DLD1 (cell line): ENCODE data around the gene RILP.

Experiments used
- in situ Hi-C: cut with HindIII; loops from 2 replicates; pipeline ENCODE4 v1.10.0; 2017; ENCODE audit warnings: low sequenced_read_pairs

Gene RILP

DNA sequence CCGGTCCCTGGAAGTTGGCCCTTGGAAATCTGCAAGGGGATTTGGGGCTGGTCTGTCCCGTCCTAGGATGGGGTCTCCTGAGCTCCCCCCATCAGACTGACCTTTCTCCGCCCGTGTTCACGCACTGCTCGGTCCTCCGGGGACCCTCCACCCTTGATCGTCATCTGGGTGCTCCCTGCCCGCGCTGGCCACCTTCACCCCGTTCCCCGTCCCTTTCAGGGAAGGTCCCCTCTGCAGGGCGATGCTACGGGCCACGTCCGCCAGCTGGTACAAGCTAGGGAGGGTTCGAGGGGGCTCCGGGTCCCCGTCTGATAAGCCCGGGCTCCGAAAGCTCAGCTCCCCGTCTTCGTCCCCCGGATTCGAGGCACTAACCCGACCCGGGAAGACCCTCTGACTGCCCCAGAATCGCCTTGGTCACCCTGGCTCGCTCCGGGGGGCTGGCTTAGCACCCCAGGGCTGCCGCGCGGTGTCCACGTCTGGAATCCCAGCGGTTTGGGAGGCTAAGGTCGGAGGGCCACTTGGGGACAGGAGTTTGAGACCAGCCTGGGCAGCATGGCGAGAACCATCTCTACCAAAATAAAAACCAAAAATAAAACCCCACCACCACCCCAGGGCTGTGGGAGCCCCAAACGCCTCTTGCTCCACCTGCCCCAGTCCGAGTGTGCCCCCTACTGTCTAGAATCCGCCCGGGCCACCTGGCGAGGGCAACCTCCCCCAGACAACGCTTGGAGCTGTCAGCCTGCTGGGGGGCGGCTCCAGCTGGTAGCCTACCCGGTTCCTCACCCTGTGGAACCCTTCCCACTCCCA lies 20.0 kb downstream of the RILP start:
- in situ Hi-C loops, result no loop called here

DNA sequence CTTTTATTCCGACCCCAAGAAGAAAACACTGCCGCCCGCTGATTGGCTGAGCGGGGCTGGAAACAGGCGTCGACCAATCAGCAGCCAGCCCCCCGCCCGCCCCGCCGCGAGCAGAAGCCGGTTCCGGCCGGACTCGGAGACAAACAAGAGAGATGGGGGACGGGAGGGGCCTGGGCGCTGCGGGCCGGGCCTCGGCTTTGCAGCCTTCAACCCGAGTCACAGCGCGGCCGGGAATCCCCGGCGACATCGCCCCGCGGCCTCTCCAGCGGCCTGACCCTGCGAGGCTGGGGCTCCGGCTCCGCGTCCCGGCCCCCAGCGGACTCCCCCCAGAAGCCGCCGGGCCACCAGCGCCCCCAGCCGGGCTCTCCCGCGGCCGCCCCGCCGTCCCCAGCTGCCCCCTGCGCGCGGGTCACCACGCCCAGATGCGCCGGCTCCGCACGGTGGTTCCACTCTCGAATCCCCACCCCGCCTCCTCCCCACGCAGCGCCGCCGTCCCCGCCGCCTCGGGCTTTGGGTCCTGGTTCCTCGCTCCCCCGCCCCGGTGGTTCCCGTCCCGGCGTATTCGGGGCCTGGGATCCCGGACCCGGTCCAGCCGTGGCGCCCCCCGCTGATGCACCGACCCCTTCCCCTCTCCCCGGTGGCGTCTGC lies 20.7 kb downstream of the RILP start:
- in situ Hi-C loops, result no loop called here

DNA sequence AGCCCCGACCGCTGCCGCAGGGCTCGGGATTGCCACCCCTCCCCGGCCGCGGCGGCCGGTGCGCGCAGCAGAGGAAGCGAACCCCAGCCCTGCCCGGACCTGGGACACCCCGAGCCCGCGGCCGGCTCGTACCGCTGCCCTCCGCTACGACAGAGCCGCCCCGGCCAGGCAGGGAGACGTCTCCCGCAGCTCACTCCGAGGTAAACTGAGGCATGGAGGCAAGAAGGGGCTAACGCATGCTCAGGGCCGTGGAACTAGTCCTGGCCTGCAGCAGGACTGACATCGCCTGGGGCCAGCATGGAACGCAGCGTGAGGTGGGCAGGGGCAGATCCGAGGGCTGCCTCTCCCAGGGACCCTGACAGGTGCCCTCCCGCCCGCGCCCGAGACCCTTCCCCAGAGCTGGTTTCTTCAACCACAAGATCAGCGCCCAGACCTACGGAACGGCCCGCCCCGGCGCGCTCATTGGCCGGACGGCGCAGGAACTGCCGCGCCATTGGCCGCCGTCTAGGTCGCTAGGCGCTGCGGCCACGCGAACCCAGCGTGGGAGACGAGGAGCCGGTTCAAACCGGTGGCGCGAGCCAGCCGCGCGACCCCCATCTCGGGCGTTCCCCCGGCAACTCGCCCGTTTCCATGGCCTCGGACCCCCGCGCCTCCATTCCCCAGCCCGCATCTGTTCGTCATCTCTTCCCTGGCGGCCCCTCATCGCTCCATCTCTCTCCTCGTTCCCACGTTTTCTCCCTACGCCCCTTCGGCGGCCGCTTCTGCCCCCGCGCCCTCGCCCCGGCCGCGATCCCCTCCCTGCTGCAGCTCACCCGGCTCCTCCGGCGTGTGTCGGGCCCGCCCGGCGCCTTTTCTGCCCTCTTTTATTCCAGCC lies 21.4 kb downstream of the RILP start, which contains the start of gene SLC43A2:
Gene SLC43A2, minus strand, starts transcription at position 853 of the 874 bp plus-strand sequence. CDS start 960 bp downstream, outside the sequence.
- in situ Hi-C loops, result no loop called here

DNA sequence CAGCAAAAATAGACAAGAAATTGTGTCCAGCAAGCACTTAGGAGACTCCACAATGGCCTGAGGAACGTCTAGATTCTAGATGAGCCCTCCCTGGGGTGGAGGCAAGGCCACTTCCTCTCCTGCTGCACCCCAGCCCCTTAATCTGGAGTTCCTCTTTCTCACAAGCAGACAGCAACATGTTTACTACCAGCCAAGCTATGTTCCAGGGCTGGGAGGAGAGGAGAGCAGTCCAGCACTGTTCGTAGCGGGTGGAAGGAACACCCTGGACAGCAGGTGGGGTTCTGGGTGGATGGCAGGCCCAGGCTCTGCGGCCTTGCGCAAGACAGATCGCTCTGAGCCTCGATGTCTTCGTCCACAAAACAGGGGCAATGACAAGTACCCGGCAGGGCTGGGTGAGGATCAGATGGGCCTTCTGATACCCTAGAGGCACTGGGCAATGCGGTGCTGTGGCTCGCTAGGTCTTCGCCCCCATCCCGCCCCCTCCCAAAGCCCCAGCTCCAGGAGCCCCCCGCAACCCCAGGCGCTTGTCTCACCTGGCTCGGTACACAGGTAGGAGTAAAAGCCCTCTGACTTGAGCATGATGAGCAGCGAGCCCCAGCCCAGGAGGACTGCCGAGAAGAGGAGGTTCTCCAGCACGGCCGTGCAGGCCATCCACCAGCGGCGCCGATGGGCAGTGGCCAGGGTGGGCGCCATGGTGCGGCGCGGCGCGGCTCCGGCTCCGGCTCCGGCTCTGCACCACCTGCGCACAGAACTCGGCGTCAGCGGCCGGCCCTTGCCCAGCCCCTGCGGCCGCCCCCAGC lies 22.3 kb downstream of the RILP start:
- in situ Hi-C loops, result no loop called here

DNA sequence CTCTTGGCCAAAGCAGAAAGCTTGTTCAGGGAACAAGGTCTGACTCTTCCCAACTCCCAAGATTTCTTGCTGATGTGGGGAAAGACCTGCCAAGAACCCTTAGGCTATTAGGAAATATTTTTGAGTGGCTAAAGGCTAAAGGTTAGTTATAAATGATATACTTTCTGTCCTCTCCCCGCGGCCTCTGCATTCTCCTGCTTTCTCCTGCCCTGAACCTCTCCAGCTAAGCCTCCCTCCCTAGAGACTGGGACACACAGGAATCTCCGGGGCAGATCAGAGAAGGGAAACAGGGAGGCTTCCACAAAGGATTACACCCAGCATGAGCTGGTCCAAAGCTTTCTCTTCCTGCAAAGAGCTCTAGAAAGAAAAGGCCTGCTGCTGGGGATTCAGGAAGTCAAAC lies 23.3 kb downstream of the RILP start:
- in situ Hi-C loops, result no loop called here

DNA sequence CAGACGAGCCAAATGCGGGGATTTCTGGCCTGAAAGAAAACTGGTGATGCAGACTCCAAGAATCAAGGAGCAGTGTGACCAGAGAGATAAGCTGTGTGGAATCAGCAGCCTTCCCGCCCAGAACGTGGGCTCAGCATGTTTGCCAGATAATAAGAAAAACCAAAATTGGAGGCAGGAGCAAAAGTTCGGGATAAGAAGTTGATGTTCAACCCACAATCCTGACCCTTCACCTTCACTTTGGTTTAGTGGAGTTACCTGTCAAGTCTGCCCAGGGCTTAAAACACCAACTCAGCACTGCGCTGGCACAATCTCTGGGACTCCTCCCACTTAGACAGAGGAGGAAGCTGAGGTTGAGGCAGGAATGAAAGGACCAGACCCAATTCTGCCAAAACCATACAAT lies 24.1 kb downstream of the RILP start:
- in situ Hi-C loops, result no loop called here

DNA sequence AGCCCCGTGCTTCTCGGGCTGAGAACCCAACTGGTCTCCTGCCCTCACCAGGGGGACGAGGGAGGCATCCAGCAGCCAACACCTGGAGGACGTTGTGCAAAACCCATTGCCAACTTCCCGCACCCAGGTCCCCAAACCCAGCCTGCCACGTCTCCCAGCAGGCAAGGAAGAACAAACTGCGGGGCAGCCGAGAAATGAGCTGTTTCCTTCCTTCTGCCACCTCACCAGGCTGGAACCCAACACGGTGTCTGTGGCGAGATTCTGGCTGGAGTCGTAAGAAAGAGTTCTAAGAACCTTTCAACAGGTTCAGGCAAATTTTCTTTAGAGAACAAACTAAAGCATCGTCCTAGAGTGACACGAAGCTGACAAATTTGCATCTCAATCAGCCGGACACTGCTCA lies 24.6 kb downstream of the RILP start:
- in situ Hi-C loops, result no loop called here

DNA sequence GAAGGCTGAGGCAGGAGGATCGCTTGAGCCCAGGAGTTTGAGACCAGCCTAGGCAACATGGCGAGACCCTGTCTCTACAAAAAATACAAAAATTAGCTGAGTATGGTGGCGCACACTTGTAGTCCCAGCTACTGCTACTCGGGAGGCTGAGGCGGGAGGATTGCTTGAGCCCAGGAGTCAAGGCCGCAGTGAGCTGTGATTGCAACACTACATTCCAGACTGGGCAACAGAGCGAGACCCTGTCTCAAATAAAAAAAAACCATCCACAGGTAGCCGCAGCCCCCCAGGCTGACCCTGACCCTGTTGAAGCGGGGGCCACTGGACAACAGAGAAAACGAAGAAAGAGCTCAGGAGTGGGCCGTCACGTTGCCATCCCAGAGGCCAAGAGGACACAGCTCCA lies 25.0 kb downstream of the RILP start:
- in situ Hi-C loops, result no loop called here

DNA sequence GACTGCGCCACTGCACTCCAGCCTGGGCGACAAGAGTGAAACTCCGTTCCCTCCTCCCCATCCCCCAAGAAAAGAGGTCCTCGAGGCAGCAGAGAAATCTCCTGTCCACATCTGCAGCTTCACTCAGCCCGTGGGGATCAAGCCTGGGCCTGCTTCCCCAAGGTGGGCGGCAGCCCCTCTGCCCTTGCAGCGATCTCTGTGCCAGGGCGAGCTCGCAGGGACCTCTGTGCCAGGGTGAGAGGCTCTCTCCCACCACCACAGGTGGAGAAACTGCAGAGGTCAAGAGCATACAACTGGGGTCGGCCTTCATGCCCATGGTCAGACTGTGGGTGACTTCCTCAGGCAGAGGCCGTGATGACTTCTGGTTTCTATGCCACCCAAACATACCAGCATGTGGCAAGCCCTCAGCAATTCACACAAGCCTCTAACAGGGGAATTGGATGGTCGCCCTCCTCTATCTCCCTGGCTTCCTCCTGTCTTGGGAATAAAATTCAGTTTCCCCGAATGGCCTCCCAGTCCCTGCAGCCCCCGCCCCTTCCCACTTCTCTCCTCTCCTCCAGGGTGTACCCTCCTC lies 26.5 kb downstream of the RILP start:
- in situ Hi-C loops, result no loop called here

DNA sequence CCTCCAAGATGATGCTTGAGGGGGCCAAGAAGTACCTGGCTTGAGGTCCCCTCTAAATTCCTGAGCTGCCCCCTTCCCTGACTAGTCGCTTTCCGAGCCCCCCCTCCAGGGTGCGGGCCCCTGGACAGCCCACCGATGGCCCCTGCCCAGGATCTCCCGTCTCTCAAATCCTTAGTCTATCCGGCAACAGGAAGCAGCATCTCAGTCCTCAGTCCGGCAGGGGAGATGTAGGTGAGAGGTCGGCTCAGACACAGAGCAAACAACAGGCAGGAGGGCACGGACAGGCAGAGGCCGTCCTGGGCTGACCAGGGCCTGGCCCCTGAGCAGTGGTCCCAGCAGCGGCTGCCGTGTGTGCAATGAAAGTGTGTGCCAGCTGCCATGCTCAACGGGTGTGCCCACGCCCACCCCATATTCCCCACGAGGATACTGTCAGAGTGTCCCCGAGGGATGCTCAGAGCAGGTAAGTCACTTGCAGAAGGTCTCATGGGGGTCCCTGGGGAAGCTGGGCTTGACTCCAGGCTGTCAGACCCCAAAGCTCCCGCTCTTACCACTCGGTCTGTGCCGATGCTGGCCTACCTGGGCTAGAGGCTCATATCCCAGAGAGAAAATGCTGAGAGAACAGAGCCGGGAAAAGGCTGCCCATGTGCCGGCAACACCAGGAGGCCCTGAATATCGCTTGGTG lies 28.3 kb downstream of the RILP start:
- in situ Hi-C loops, result no loop called here

DNA sequence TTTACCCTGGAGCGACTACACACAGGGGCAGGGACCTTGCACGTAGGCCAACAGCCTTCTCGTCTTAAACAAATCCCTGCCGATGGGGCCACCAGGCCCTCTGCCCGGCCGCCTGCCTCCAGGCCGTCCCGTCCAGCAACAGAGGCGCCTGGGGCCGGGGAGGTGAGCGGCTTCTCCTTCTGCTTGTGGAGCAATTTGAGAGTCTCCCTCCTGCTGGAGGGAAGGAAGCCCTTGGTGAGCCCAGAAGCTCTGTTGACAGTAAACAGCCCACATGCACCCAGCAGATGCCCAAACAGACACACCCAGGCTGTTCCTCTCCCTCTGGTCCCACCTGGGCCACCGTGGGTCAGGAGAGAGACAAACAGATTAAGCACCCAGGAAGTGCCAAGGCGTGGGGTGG lies 29.2 kb downstream of the RILP start:
- in situ Hi-C loops, result no loop called here

DNA sequence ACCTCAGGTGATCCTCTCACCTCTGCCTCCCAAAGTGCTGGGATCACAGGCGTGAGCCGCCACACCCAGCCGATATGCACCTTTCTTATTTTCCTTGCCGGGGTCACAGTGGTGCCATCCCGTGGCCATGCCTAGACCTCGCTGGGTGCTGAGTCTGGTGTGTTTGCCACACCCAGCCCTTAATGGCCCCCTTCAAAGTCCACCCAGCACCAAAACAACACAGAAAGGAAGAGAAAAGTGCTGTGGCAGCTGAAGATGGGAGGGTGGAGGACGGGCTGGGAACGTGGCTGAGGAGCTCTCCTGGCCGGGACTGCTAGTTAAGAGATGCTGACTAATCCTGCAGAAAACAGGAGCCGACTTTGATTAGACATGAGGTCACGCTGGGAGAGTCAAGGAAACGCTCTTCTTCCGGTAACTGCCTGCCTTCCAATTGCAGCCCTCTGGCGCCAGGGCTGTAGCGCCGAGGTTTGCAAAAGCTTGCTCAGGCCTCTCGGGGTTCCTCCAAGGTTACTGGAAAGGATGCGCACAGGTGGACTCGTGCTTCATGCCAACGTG lies 32.0 kb downstream of the RILP start:
- in situ Hi-C loops, result no loop called here

DNA sequence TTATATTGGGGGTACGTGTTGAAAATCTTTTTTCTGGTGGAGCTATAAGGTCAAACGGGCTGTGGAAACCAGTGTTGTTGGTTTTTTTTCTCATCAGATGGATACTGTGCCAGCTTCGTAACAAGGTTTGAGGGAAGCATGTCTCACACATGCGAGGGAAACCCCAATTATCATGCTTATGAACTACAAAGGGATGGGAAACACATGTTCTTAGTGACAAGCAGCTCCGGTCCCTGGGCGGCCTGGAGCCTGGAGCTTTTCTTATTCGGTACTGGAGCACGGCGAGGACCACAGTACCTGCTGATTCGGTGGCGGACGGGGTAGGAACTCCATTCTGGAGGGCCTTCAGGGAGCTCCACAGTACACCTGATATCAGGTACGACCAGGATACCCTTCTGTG lies 33.6 kb downstream of the RILP start:
- in situ Hi-C loops, result no loop called here

DNA sequence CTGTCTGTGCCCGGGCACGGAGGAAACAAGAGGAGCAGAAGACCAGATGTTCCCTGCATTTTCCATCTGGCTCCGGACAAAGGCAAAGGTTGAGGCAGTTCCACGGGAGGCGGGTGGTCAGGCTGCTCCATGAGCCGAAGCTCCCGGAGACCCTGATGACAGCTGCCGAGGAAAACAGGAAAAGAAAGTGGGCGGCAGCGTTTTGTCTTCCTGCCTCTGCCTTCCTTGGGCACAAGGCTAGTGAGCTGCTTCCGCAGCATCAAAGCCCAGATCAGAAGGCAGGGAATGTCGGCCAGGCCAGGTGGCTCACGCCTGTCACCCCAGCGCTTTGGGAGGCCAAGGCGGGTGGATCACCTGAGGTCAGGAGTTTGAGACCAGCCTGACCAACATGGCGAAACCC lies 37.3 kb downstream of the RILP start:
- in situ Hi-C loops, result no loop called here

DNA sequence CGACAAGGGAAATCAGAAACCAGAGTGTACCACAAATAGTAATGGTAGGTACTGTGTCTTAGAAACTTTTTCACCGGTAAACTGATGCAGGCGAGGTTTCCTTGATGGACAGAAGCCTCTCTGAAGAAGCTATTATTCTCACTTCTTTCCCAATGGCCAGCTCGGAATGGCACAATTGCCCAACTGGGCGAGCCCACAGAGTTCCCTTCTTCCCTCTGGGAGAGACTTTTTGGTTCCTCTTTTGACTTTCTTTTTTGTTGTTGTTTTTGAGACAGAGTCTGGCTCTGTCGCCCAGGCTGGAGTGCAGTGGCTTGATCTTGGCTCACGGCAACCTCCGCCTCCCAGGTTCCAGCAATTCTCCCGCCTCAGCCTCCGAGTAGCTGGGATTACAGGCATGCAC lies 38.0 kb downstream of the RILP start:
- in situ Hi-C loops, result no loop called here

DNA sequence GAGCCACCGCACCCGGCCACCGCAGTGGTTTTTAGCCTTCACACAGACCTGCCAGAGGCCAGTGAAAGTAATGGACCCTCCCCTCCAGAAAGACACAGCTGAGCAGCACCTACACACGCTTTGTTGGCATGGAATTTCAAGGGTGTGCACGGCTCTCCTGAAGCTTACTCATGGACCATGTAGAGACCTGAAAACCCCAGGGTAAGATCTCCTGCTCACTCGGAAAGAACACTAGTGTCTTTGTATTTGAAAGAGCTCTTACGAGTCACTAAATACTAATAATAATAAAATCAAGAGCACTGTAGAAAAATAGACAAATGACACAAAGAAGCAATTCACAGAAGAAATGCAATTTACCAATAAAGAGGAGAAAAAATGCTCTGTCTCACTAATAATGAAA lies 41.0 kb downstream of the RILP start:
- in situ Hi-C loops, result no loop called here

DNA sequence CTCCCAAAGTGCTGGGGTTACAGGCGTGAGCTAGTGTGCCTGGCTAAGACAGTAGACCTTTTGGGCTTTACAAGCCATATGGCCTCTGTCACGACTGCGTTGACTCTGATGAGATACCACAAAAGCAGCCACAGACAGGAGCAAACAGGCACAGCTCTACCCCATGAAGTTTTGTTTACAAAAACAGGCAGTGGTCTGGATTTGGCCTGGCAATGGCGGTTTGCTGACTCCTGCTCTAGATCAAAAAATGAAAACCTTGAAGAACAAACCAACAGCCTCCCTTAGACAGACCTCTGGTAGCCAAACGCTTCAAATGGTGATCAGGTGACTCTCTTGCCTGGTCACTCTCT lies 41.7 kb downstream of the RILP start:
- in situ Hi-C loops, result no loop called here

DNA sequence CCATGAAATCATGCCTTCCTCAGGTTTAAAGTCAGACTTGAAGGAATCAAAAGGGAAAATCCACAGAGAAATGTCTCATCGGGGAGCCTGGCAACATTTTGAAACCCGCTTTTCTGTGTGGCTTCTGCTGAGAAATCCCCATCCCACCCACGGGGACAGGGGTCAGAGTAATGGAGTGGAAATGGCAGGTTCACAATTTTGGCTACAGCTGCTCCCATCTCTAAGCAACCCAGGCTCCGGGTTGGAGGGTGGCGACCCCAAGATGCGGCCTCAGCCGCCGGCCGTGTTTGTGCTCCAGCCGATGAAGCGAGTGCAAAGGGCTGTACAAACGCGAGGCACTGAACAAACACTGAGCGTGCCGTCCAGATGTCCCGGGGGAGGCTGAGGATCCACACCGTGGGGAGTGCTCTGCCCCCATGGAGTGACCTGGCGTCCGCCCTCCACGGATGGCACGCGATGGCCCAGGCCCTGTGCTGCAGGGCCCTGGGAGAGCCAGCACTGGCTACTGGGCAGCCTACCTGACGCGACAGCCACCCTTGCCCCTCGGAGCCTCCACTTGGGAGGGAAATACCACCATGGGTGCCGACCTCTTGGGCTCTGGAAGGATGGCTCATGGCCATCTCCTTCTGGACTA lies 43.2 kb downstream of the RILP start:
- in situ Hi-C loops, result no loop called here

DNA sequence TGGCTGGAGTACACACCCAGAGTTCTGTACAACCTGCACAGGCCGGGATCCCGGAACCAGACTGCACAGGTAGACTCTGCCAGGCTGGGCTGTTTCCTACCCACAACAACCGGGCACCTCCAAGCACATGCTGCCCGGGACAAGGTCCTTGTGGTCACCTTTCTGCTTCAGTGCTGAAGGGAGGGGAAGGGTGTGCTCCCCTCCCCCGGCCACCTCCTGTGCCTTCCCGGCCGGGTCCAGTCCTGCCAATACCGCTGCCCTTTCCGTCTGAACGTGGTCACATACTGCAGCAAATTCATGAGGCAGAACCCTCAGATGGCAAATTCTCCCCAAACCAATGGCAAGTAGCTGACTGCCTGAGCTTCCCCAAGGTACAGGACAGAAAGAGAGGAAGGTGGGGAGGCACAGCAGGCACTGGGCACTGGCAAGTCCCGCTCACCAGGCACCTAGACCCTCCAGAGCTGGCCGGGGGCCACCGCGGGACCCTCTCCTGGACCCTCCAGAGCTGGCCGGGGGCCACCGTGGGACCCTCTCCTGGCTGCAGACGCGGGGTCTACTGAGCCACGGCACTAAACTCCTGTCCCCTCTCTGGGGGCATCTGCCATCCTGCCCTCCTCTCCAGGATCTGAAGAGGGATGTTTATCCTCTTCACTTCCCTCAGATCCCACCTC lies 43.9 kb downstream of the RILP start:
- in situ Hi-C loops, result no loop called here
